GM19438 (cell line): ENCODE results near the gene SEC14L2.
"Not testable (repeated sequence)": the region's sequence is repeated elsewhere in the genome, so short reads cannot be mapped to it uniquely, and the experiment has no call there.

Source experiments
- ATAC-seq: cut with Tn5 transposase; IDR thresholded peaks from one replicate; pipeline ENCODE4 v1.9.1; 2021; ENCODE audit warnings: low read depth; ENCODE audit not compliant: unreplicated experiment

SEC14L2 gene

DNA sequence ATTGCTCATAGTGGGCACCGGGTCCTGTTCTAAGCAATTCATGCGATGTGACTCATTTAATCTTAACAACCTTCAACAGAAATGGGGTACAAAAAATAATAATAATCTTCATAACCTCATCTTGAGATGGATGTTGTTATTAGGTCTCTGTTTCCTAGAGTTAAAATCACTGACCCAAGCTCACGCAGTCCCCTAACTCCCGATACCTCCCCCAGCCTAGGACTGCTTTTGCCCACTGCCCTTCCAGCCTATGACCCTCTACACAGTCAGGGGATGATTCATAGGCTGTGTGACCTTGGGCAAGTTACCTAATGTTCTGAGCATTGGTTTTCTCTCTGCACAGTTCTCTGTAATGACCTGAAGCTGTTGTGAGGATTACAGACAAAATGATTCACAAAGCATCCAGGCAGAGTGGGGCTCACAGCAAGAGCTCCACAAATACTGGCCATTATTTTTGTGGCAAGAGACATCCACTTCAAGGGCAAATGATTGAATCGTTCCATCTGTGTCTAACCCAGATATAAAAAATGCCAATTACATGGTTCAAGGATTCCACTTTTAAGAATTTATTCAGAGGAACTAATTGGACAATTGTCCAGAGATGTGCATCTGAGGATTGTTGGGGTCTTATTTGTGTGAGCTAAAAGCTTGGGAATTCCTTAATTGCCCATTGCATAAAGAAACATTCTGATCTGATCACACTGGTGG is 48.8 kb downstream of the SEC14L2 start:
- ATAC-seq: no peak

DNA sequence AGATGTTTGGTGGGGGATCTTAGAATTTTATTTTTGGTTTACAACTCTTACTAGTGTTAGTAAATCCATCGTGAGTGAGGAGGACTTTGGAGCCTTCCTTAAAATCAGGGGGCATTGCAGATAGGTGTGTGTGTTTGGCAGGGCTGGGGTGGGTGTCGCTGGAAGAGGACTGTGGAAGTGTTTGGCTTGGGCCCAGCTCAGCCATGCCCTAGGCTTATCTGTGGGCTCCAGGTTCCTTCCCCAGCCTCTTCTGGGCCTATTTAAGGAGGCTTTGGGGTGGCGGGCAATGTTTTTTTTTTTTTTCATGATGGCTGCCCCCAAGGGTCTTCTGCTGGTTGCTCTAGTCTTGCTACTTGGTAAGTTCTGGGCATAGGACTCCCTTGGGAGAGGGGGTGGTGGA is 50.8 kb downstream of the SEC14L2 start:
- ATAC-seq: no peak

DNA sequence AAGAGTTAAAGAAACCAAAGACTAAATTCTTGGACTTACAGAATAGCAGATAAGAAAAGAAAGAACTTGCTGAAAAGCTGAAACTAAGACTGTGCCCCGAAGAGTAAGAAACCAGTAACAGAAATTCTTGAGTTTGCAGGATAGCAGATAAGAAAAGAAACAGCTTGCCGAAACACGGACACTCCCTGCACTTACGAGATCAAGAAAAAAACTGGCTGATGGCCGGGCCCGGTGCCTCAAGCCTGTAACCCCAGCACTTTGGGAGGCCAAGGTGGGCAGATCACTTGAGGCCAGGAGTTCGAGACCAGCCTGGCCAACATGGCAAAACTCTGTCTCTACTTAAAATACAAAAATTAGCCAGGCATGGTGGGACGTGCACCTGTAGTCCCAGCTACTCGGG is 54.7 kb downstream of the SEC14L2 start:
- not testable (repeated sequence) for ATAC-seq

DNA sequence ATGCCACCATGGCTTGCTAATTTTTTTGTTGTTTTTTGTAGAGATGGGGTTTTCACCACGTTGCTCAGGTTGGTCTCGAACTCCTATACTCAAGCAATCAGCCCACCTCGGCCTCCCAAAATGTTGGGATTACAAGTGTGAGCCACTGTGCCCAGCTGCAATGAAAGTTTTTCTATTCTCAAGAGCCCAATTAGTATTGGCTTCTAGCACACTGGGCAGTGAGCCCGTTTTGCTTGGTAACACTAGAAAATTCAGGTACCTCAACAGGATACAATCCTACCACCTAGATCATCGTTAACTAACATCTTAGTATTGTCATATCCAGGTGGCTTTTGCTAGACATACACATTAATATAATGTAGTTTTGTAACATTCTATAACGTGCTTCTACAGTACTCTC is 56.0 kb downstream of the SEC14L2 start:
- no peak for ATAC-seq

DNA sequence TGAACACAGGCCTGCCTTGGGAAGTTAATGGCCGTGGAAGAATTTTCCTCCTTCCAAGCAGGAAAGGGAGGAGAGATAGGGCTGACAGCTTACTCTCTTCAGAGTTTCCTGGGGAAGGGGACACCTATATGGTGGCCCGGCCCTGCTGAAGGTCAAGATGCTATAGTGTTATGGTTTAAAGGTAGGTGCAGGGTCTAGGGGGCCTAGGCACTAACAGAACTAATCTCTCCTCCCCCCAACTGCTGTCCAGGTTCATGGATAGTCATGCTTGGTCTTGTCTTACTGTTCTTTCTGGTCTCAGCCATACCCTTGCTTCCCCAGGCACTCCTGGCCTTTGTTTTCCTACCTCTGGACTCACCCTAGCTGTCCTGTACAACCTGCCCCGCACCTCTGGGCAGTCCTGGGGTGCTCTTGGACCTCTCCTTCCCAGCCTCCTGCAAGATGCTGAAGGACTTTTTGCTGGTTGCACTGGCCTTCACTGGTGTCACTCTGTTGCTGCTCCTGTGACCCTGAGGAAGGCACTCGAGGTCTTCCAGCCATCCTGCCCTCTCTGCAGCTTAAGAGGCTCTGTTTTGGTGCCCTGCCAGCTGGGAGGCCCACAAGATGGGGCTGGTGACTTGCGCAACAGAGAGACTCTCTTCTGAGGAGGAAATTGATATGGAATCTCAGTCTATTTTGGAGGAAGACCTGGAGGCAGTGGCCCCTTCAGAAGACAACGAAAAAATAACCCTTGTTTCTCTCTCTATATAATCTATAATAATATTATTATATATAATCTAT is 57.1 kb downstream of the SEC14L2 start:
- ATAC-seq: no peak

DNA sequence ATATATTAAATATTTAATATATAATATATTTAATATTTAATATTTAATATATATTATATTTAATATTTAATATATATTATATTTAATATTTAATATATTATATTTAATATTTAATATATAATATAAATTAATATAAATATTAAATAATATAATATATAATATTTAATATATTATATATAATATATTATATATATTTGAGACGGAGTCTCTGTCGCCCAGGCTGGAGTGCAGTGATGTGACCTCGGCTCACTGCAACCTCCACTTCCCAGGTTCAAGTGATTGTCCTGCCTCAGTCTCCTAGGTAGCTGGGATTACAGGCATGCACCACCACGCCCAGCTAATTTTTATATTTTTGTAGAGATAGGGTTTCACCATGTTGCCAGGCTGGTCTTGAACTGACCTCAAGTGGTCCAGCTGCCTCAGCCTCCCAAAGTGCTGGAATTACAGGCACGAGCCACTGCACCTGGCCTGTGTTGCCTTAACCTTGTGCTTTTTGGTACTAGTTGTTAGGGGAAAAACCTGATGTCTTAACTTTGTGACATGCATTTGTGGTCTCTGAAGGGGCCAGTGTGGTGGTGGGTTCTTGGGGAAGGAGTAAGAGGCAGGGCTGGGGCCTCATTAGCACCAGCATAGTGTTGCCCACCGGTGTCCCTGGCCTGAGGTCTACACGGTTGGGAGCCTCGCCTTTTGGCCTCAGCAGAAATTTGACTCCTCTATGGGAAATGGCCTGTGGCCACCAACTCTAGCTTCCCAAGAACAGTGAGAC is 58.4 kb downstream of the SEC14L2 start:
- ATAC-seq: no peak

DNA sequence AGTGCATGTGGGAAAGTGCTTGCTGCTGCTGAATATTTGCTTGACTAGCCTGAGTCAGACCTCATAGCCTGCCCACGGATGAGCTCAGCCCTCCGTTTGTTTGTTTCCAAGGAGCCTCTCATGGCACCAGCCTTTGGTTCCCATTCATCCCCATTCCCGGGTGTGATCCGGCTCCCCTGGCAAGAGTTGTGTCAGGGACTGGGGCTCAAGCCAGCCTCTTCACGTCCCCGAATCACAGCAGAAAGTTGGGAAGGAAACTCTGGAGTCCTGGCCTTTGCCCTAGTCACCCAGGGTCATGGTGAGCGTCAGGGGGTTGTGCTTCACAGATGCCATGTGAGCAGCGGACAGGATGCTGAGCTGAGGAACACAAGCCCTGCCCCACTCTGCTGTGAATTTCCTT is 61.2 kb downstream of the SEC14L2 start:
- no peak for ATAC-seq

DNA sequence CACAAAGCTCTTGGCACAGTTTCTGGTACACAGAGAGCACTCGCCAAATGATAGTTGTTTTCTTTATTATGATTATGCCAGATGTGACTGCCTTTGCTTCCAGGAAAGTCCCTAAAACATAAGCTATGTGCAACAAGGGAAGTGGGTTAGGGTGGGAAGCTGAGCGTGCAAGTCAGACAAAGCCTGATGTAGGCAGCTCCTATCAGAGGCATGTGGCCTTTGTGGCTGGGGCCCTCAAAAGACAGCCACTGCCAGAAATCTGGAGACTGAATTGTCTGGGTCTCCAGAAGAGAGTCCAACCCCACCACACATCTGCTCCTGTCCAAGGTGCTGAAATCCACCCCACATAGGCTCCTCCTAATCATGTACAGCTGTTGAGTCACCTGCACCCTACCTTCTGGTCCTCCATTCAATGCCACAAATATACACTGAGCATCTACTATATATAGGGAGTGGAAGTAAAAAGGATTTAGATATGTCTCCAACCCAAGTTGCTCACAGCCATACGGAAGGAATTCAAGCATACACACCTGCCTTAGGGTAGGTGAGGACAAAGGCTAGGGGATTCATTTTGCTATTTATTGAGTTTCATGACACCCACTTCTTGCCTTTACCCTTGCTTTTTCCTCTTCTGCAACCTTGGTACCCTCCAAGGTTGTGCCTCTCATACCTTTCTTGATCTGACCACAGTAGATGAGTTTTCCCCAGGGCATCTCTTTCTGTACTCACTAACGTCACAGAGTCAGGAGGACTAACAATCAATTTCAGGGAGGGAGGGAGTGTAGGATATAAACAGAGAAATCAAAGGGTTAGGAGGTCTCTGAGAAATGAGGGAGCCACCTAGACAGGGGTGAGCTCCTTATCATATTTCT is 62.6 kb downstream of the SEC14L2 start:
- no peak for ATAC-seq

DNA sequence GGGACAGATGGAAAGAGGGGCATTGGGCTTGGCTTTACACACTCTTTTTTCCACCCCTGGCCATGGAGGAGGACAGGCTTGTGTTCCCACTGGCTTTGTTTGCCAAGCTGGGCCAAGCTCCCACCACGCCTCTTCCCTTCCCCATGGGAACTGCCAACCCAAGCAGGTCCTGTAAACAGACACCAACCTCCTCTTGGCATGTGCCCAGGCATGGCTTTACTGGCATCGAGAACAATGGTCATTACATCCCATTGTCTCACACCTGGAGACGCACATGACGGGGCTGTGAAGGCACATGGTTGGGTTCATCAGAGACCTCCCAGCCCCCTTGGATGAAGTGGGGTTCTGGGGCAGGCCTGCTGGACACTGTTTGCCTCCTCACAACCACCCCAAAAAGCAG is 63.3 kb downstream of the SEC14L2 start:
- ATAC-seq: no peak

DNA sequence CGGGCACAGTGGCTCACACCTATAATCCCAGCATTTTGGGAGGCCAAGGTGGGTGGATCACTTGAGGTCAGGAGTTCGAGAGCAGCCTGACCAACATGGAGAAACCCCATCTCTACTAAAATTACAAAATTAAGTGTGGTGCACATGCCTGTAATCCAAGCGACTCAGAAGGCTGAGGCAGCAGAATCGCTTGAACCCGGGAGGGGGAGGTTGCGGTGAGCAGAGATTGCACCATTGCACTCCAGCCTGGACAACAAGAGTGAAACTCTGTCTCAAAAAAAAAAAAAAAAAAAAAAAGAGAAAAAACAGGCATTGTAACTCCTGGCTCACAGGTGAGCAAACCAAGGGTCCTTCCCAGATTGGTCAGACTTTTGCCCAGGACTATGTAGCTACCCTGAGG is 63.7 kb downstream of the SEC14L2 start:
- ATAC-seq: not testable (repeated sequence)

DNA sequence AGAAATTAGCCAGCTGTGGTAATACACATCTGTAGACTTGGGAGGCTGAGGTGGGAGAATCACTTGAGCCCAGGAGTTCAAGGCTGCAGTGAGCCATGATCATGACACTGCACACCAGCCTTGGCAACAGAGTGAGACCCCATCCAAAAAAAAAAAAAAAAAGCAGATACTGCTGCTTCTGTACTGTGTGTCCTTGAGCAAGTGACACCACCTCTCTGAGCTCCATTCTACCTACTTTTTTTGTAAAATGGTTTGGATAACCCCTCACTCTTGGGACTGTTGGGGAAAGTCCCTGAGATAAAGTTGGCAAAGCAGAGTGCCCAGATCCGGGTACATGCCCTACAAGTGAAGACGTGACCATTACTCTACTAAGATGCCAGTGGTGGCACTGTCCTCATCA is 72.3 kb downstream of the SEC14L2 start:
- no peak for ATAC-seq

DNA sequence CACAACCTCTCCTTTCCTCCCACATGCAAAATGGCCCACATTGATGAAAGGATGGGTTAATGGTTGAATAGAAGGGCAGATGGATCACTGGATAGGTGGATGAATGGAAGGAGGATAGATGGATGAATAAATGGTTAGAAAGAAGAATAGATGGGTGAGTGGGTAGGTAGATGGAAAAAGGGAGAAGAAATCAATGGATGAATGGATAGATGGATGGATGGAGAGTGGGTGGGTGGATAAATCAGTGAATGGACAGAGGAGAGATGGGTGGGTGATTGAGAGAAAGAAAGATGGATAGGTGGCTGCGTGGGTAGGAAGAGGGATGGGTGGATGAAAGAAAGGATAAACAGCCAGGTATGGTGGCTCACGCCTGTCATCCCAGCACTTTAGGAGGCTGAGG is 73.8 kb downstream of the SEC14L2 start:
- no peak for ATAC-seq

DNA sequence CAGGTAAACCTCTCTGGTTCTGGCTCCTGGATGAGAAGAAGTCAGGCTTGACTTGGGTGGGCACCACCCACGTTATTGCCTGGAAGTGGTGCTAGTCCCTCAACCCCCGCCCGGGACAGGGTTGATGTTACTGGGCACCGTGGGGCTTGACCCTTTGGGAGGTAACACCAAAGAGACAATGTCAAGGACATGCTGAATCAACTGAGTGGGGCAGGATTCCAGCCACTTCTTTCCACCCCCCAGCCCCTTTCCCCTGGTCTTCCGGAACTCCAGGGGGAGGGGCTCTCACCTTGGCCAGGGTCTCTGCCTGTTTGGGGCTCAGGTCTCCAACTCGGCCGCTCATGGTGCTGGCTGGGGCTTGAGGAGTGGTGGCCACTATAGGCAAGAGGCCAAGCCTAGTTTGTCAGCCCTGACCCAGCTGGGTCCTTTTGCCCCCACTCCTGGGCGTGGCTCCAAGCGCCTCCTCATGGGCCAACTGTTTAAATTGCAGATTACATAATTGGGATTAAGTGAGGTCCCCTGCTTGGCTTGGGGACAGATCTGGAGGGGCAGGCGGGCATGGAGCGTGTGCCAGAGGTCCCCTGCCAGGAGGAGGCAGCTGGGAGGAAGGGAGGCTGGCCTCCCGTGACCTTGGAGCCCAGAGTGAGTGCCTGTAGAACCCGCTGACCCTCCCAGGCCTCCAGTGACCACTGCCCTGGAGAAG is 74.9 kb downstream of the SEC14L2 start, which contains the start of gene SEC14L3:
TSS of gene SEC14L3 (minus strand) at position 402 of the 703 bp plus-strand sequence. CDS start at position 343, 59 bp downstream.
- no peak for ATAC-seq

DNA sequence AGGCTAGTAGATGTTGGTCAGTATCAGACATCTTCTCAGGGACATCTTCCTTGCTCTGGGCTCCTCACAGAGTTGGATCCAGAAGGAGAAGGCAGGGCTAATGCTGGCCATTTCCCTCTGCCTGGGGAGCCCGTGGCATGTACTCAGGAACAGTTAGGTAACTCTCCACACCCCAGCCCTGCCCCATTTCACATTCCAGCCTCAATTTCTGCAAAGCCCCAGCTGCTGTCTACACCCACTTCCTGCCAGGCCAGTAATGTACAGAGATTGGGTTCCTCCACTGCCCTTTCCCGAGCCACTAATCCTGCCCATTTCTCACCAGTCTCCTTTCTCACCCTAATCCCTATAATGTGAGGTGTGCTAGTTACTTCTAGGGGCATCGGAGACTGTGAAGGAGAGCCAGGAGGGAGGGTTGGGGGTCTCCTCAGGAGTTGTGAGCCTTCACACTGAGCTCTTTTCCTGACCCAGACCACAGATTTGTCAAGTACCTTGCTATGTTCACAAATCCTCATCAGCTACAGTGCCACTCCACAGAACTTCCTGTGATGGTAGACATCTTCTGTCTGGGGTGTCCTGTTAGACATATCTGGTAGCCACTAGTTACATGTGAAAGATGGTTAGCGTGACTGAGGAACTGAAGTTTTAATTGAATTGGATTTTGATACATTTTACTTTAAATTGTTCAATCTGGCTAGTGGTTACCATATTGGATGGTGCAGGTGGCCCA is 76.3 kb downstream of the SEC14L2 start:
- ATAC-seq: no peak

DNA sequence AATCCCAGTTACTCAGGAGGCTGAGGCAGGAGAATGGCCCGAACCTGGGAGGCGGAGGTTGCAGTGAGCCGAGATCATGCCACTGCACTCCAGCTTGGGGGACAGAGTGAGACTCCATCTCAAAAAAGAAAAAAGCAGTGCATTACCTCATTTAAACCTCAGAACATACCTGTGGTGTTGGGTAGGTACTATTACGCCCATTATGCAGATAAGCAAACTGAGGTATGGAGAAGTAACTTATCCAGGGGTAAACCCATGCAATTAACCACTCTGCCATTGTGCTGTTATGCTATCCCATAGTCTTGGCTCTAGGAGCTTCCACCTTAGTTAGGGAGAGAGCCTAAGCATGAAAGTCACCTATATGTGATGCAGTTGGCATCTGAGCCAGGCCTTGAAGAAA is 77.3 kb downstream of the SEC14L2 start:
- ATAC-seq: no peak
